SK-N-SH (cell line): ENCODE results near the gene HP1BP3. TPM values are rescaled to one million over a fixed set of nuclear protein-coding genes. Genes with fewer than 3 reads are reported as not detected.

Experiments
- CTCF ChIA-PET: fragments of 300-600, 350-600 bp; formaldehyde crosslinking; extraction: SDS; loops from one replicate; lab custom pipeline; 2021; lab: Yijun Ruan, JAX
- POLR2A ChIA-PET: fragments of 350-600 bp; sonication (Branson Sonifier 250); formaldehyde crosslinking; extraction: SDS; loops from one replicate; lab custom pipeline; 2020; ENCODE audit warnings: antibody characterized with exemption, inconsistent platforms; lab: Yijun Ruan, JAX
- DNase-seq: peaks from one replicate; pipeline ENCODE4 v3.0.0; 2012
- H2AFZ ChIP-seq: fragments of 200-600 bp; sonication (generic); 2 replicates; pipeline ENCODE4 v1.8.1; 2016; ENCODE audit warnings: antibody characterized with exemption, mild to moderate bottlenecking, low read depth
- H3F3A ChIP-seq: fragments of 200-600 bp; sonication (generic); replicated peaks from 2 replicates; pipeline ENCODE3; 2016; ENCODE audit warnings: antibody characterized with exemption, mild to moderate bottlenecking; ENCODE audit not compliant: insufficient read depth
- H3K27ac ChIP-seq, 2 experiments: fragments of 200-500 bp in 1 of 2; fragments of 200-600 bp in 1 of 2; sonication (Bioruptor generic) in 1 of 2; sonication (generic), shearing (Covaris generic) in 1 of 2; 2 replicates each; pipeline versions ENCODE4 v1.5.1 to v1.6.1; 2014 to 2016; ENCODE audit warnings: low read depth in 2 of 2, inconsistent platforms in 1 of 2, low read length in 1 of 2, mild to moderate bottlenecking in 1 of 2, mixed read lengths in 1 of 2
- H3K27me3 ChIP-seq: fragments of 200-600 bp; sonication (generic), shearing (Covaris generic); 2 replicates; pipeline ENCODE4 v1.6.1; 2016; ENCODE audit warnings: mixed run types; ENCODE audit not compliant: insufficient read depth
- H3K36me3 ChIP-seq, 2 experiments: fragments of 200-500 bp in 1 of 2; fragments of 200-600 bp in 1 of 2; sonication (Bioruptor generic) in 1 of 2; sonication (generic) in 1 of 2; replicated peaks in 1 of 2; 2 replicates each; pipeline versions ENCODE3 to v1.5.1; 2014 to 2016; ENCODE audit warnings: low read length in 1 of 2, mild to moderate bottlenecking in 1 of 2; ENCODE audit not compliant: insufficient read depth in 2 of 2, control insufficient read depth in 1 of 2
- H3K4me1 ChIP-seq, 2 experiments: fragments of 200-500 bp in 1 of 2; fragments of 200-600 bp in 1 of 2; sonication (Bioruptor generic) in 1 of 2; sonication (generic), shearing (Covaris generic) in 1 of 2; 2 replicates each; pipeline versions ENCODE4 v1.5.1 to v1.6.1; 2014 to 2016; ENCODE audit warnings: low read depth in 1 of 2, low read length in 1 of 2, mixed run types in 1 of 2; ENCODE audit not compliant: insufficient read depth in 2 of 2, control insufficient read depth in 1 of 2
- H3K4me2 ChIP-seq: fragments of 200-600 bp; sonication (generic), shearing (Covaris generic); 2 replicates; pipeline ENCODE4 v1.6.1; 2017; ENCODE audit warnings: mixed run types
- H3K4me3 ChIP-seq, 2 experiments: fragments of 200-500 bp in 1 of 2; fragments of 200-600 bp in 1 of 2; sonication (Bioruptor generic) in 1 of 2; sonication (generic), shearing (Covaris generic) in 1 of 2; 2 replicates each; pipeline versions ENCODE4 v1.5.1 to v1.8.1; 2014 to 2016; ENCODE audit warnings: low read depth in 2 of 2, inconsistent platforms in 1 of 2, low read length in 1 of 2, mild to moderate bottlenecking in 1 of 2, mixed read lengths in 1 of 2, moderate library complexity in 1 of 2
- H3K79me2 ChIP-seq: fragments of 200-600 bp; sonication (generic); 2 replicates; pipeline ENCODE4 v1.8.1; 2017; ENCODE audit warnings: mild to moderate bottlenecking; ENCODE audit not compliant: insufficient read depth
- H3K9ac ChIP-seq: fragments of 200-600 bp; sonication (generic); 2 replicates; pipeline ENCODE4 v1.6.1; 2017; ENCODE audit warnings: mixed run types
- H3K9me2 ChIP-seq: fragments of 200-600 bp; sonication (generic); 2 replicates; pipeline ENCODE4 v1.6.1; 2017; ENCODE audit warnings: mixed run types
- H3K9me3 ChIP-seq: fragments of 200-600 bp; sonication (generic); 2 replicates; pipeline ENCODE4 v1.6.1; 2017; ENCODE audit warnings: mixed run types, mild to moderate bottlenecking, moderate library complexity
- H4K20me1 ChIP-seq: fragments of 200-600 bp; sonication (generic); 2 replicates; pipeline ENCODE4 v1.6.1; 2017; ENCODE audit warnings: mild to moderate bottlenecking, mixed run types; ENCODE audit not compliant: insufficient read depth
- FOSL2 ChIP-seq: IDR thresholded peaks from 2 replicates; pipeline ENCODE4 v1.4.0; 2012; ENCODE audit warnings: low read depth, mild to moderate bottlenecking, moderate library complexity, borderline replicate concordance
- JUND ChIP-seq: IDR thresholded peaks from 2 replicates; pipeline ENCODE4 v1.4.0; 2012
- MAX ChIP-seq: IDR thresholded peaks from 2 replicates; pipeline ENCODE4 v1.4.0; 2012; ENCODE audit warnings: low read depth
- MXI1 ChIP-seq: IDR thresholded peaks from 2 replicates; pipeline ENCODE4 v1.6.1; 2012; ENCODE audit warnings: mild to moderate bottlenecking, low read depth, low read length, improper control_type of control experiment
- NFIC ChIP-seq: IDR thresholded peaks from 2 replicates; pipeline ENCODE4 v1.4.0; 2012; ENCODE audit warnings: borderline replicate concordance
- NRF1 ChIP-seq: IDR thresholded peaks from 2 replicates; pipeline ENCODE4 v1.6.1; 2012; ENCODE audit warnings: low read depth, mild to moderate bottlenecking, low read length
- RAD21 ChIP-seq: IDR thresholded peaks from 2 replicates; pipeline ENCODE4 v1.6.1; 2012; ENCODE audit warnings: mild to moderate bottlenecking, low read length
- RCOR1 ChIP-seq: fragments of 150-350 bp; IDR thresholded peaks from 2 replicates; pipeline ENCODE4 v1.6.1; 2017; ENCODE audit warnings: antibody characterized with exemption, low read length
- RXRA ChIP-seq: IDR thresholded peaks from 2 replicates; pipeline ENCODE4 v1.4.0; 2012; ENCODE audit warnings: low read depth, mild to moderate bottlenecking, borderline replicate concordance
- SIN3A ChIP-seq: IDR thresholded peaks from 2 replicates; pipeline ENCODE4 v1.6.1; 2012; ENCODE audit warnings: low read depth, mild to moderate bottlenecking, low read length, moderate library complexity, borderline replicate concordance
- SMC3 ChIP-seq: IDR thresholded peaks from 2 replicates; pipeline ENCODE4 v1.6.1; 2012; ENCODE audit warnings: low read depth, low read length, improper control_type of control experiment
- TAF1 ChIP-seq: IDR thresholded peaks from 2 replicates; pipeline ENCODE4 v1.6.1; 2012; ENCODE audit warnings: low read depth, mild to moderate bottlenecking, low read length, moderate library complexity, borderline replicate concordance
- TCF12 ChIP-seq: IDR thresholded peaks from 2 replicates; pipeline ENCODE4 v1.4.0; 2012
- TEAD4 ChIP-seq: IDR thresholded peaks from 2 replicates; pipeline ENCODE4 v1.4.0; 2012; ENCODE audit warnings: mild to moderate bottlenecking, borderline replicate concordance; ENCODE audit not compliant: insufficient read depth
- USF1 ChIP-seq: IDR thresholded peaks from 2 replicates; pipeline ENCODE4 v1.4.0; 2012; ENCODE audit warnings: low read depth, borderline replicate concordance
- YY1 ChIP-seq: IDR thresholded peaks from 2 replicates; pipeline ENCODE4 v1.4.0; 2012; ENCODE audit warnings: low read depth, mild to moderate bottlenecking
- ZBTB33 ChIP-seq: IDR thresholded peaks from 2 replicates; pipeline ENCODE4 v1.4.0; 2012; ENCODE audit warnings: low read depth, borderline replicate concordance
- WGBS: methylation state at CpG from one replicate; pipeline ENCODE4 v1.1.6; 2017; ENCODE audit warnings: low lambda C conversion rate; 5-methylcytosine and 5-hydroxymethylcytosine counted together
- polyA plus RNA-seq, 3 experiments: library from polyadenylated mRNA; depleted of rRNA; stranded (reverse); fragments of >200 nt; gene quantifications; 2 replicates each; pipeline ENCODE4 v1.2.3, GENCODE V29; 2012
- TF ChIP-seq, protein P1 (sequence below): fragments of 150-350 bp; IDR thresholded peaks from 2 replicates; pipeline ENCODE4 v1.6.1; 2016; ENCODE audit warnings: mild to moderate bottlenecking, low read depth, low read length

HP1BP3 gene
- polyA plus RNA-seq, 1 of the 3 experiments (the other 2 are of a cell fraction): 236 TPM

DNA sequence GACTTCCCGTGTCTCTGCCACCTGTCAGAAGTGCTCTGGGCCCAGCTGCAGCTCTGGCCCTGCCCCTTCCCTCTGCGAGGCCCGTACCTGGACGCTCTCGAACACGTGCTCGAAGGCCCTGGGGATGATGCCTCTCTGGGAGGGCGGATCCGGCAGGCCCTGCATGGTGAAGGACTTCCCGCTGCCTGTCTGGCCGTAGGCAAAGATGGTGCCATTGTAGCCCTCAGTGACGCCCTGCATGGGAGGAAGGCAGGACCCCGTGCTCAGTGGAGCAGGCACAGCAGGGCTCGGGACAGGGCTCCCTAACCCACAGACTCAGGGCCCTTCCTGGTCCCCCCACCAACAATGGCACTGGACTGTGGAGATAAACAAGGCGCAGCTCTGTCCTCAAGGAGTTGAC lies 71.7 kb downstream of the HP1BP3 start (continued):
- TF ChIP-seq, protein P1, sequence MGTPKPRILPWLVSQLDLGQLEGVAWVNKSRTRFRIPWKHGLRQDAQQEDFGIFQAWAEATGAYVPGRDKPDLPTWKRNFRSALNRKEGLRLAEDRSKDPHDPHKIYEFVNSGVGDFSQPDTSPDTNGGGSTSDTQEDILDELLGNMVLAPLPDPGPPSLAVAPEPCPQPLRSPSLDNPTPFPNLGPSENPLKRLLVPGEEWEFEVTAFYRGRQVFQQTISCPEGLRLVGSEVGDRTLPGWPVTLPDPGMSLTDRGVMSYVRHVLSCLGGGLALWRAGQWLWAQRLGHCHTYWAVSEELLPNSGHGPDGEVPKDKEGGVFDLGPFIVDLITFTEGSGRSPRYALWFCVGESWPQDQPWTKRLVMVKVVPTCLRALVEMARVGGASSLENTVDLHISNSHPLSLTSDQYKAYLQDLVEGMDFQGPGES: no peak
- no peak for TF ChIP-seq FOSL2
- no peak for TF ChIP-seq YY1
- TF ChIP-seq NRF1: no peak
- TF ChIP-seq SIN3A: no peak
- TF ChIP-seq SMC3: no peak
- TF ChIP-seq USF1: no peak

- no peak overlapping the region for H2AFZ ChIP-seq
- H3K27me3 ChIP-seq: no peaks in the 10 kb centered on the region
- DNase-seq: no peak
- CTCF ChIA-PET: no interaction called here
- TF ChIP-seq YY1 (no peak), RAD21 (no peak), RCOR1 (no peak), TAF1 (no peak), SIN3A (no peak), JUND (no peak), TCF12 (no peak)
- H3F3A ChIP-seq: no peaks in the 10 kb centered on the region
- H3K36me3 ChIP-seq: no peaks in the 10 kb centered on the region
- H3K4me1 ChIP-seq: peaks cover 0 to 9% of the 10 kb centered on the region in 2 experiments; a peak in 1 of 4 replicates
- H3K9ac ChIP-seq: no peak overlapping the region
- no peaks in the 10 kb centered on the region for H4K20me1 ChIP-seq
- no peak overlapping the region for H3K27ac ChIP-seq
- no peaks in the 10 kb centered on the region for H3K9me2 ChIP-seq
- POLR2A ChIA-PET: no interaction called here
- no peaks in the 10 kb centered on the region for H3K79me2 ChIP-seq
- H3K4me2 ChIP-seq: no peak overlapping the region
- 98% methylated on average over 6 of the region's 6 CpGs for WGBS
- no peaks in the 10 kb centered on the region for H3K9me3 ChIP-seq
- H3K4me3 ChIP-seq: no peak overlapping the region
Measured at GRCh38 chr1:20713440-20713839, 73.7 kb downstream of the HP1BP3 start.

DNA sequence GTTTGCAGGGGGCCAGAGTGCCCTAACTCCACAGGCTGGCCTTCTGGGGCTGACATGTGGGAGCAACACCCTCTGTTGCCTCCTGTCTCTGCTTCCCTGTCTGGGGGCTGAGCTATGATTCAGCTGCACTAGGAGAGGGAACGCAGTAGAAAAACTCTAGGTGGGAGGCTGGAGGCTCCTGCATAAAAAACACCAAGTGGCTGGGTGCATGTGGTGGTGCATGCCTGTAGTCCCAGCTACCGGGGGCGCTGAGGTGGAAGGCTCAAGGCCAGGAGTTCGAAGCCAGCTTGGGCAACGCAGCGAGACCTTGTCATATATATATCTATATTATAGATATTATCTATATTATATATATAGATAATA lies 74.9 kb downstream of the HP1BP3 start:
- Histone ChIP-seq H3K9me2 (no peaks in the 10 kb centered on the region), H3K9ac (no peak overlapping the region), H3K79me2 (no peaks in the 10 kb centered on the region), H3F3A (peaks cover 3% of the 10 kb centered on the region), H2AFZ (no peak overlapping the region), H3K36me3 (no peaks in the 10 kb centered on the region), H3K4me3 (no peak overlapping the region), H3K4me2 (no peak overlapping the region), H4K20me1 (no peaks in the 10 kb centered on the region), H3K9me3 (no peaks in the 10 kb centered on the region), H3K27ac (no peak overlapping the region), H3K4me1 (peaks cover 0 to 8% of the 10 kb centered on the region in 2 experiments; a peak in 1 of 4 replicates), H3K27me3 (no peaks in the 10 kb centered on the region)
- ChIA-PET CTCF (interaction anchor here (0.7 to 1.4 kb wide), 3 partner anchors 15 to 483 kb away, joined by 3 to 4 read pairs (median 3); no protein-coding TSS in a partner anchor), POLR2A (no interaction called here)
- 86% methylated on average over 6 of the region's 6 CpGs for WGBS
- DNase-seq: no peak
- no peak for TF ChIP-seq NFIC
- TF ChIP-seq RAD21: no peak
- no peak for TF ChIP-seq MAX
- TF ChIP-seq TAF1: no peak
- no peak for TF ChIP-seq RXRA
- TF ChIP-seq YY1: no peak
- TF ChIP-seq, protein P1: no peak
- TF ChIP-seq TCF12: no peak
- TF ChIP-seq TEAD4: no peak
- no peak for TF ChIP-seq NRF1
- TF ChIP-seq RCOR1: no peak
- TF ChIP-seq SMC3: no peak
- no peak for TF ChIP-seq JUND
- no peak for TF ChIP-seq MXI1
- TF ChIP-seq SIN3A: no peak
- no peak for TF ChIP-seq ZBTB33
